Measurements from ENCODE around the gene CD74. TPM values are rescaled to one million over a fixed set of nuclear protein-coding genes. Genes with fewer than 3 reads are reported as not detected.

Gene CD74
- total RNA-seq, 1 donor from 2014 or later = 15.7 TPM

DNA sequence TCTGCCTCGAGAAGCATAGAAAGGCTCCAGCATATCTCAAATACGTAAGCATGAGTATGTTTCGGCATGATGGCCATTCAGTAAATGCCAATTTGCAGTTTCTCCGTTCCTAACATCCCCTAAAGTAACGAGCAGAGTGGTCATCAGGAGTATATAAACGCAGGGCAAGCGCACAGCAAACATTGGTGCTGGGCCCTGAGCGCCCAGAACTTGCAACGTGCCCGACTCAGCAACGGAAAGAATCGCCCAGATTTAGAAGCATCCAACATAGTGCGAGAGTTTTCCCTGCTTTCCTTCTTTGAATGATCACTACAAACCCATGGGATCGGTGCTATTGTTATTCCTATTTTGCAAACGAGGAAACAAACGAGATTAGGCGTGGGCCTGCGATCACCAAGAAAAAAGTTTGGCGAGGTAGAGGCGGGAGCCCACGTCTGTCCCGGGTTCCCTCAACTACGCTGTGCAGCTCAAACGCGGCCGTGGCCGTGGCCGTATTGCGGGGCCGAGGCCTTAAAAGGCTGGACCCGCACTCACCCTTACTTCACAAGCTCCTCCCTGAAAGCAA is 36.3 kb upstream of the CD74 start:
- DNase-seq (ENCODE audit: low read depth) (no peak), FAIRE-seq (no peak)
- Histone ChIP-seq H3K9ac (ENCODE audit: low read length) (peak overlapping the region; percentile 98), H4K20me1 (ENCODE audit: insufficient read depth, low read length) (peaks cover 51% of the 10 kb centered on the region), H3K4me3 (ENCODE audit: insufficient read depth, low read depth, low read length) (peak overlapping the region; percentile 90), H3K4me2 (ENCODE audit: low read length) (peak overlapping the region; percentile 90), H3K9me3 (ENCODE audit: insufficient read depth, low read depth, low read length) (no peaks in the 10 kb centered on the region), H3K4me1 (ENCODE audit: insufficient read depth, low read length) (peaks cover 24% of the 10 kb centered on the region), H2AFZ (ENCODE audit: low read depth, low read length) (peak overlapping the region; percentile 92), H3K36me3 (ENCODE audit: insufficient read depth, low read length) (peaks cover 37% of the 10 kb centered on the region), H3K79me2 (ENCODE audit: insufficient read depth, low read length) (peaks cover 49% of the 10 kb centered on the region), H3K27ac (ENCODE audit: low read depth, low read length) (peak overlapping the region; percentile 99), H3K27me3 (ENCODE audit: insufficient read depth, low read length) (no peaks in the 10 kb centered on the region)
- Mint-ChIP-seq H3K9me3 (ENCODE audit: unreplicated experiment) (peaks cover 2% of the 10 kb centered on the region), H3K27ac (ENCODE audit: unreplicated experiment) (peak overlapping the region; percentile 100), H3K4me3 (ENCODE audit: unreplicated experiment) (peak overlapping the region; percentile 99), H3K36me3 (ENCODE audit: low read depth, unreplicated experiment) (peaks cover 31% of the 10 kb centered on the region), H3K4me1 (ENCODE audit: low read depth, unreplicated experiment) (peaks cover 32% of the 10 kb centered on the region), H3K27me3 (ENCODE audit: low read depth, unreplicated experiment) (no peaks in the 10 kb centered on the region)
- TF ChIP-seq, protein P1, sequence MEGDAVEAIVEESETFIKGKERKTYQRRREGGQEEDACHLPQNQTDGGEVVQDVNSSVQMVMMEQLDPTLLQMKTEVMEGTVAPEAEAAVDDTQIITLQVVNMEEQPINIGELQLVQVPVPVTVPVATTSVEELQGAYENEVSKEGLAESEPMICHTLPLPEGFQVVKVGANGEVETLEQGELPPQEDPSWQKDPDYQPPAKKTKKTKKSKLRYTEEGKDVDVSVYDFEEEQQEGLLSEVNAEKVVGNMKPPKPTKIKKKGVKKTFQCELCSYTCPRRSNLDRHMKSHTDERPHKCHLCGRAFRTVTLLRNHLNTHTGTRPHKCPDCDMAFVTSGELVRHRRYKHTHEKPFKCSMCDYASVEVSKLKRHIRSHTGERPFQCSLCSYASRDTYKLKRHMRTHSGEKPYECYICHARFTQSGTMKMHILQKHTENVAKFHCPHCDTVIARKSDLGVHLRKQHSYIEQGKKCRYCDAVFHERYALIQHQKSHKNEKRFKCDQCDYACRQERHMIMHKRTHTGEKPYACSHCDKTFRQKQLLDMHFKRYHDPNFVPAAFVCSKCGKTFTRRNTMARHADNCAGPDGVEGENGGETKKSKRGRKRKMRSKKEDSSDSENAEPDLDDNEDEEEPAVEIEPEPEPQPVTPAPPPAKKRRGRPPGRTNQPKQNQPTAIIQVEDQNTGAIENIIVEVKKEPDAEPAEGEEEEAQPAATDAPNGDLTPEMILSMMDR (IDR thresholded peaks at IDR 0.05; ENCODE audit: insufficient read depth, low read depth, low read length) = no peak
- TF ChIP-seq EZH2 (IDR thresholded peaks at IDR 0.05; ENCODE audit: insufficient read depth, low read length) = no peak

GRCh38 chr5:150448334-150448733 is 35.6 kb upstream of the CD74 start:
- H3K36me3 ChIP-seq (ENCODE audit: insufficient read depth, low read length) = peaks cover 44% of the 10 kb centered on the region
- FAIRE-seq = no peak
- H4K20me1 ChIP-seq (ENCODE audit: insufficient read depth, low read length) = peaks cover 58% of the 10 kb centered on the region

More at GRCh38 chr5:150448334-150448733, 35.6 kb upstream of the CD74 start:
- Histone ChIP-seq H3K4me1 (ENCODE audit: insufficient read depth, low read length) (peaks cover 24% of the 10 kb centered on the region), H3K4me3 (ENCODE audit: insufficient read depth, low read depth, low read length) (peak overlapping the region; percentile 90), H3K27me3 (ENCODE audit: insufficient read depth, low read length) (no peaks in the 10 kb centered on the region), H3K9me3 (ENCODE audit: insufficient read depth, low read depth, low read length) (no peaks in the 10 kb centered on the region), H2AFZ (ENCODE audit: low read depth, low read length) (no peak overlapping the region), H3K27ac (ENCODE audit: low read depth, low read length) (peak overlapping the region; percentile 99), H3K4me2 (ENCODE audit: low read length) (peak overlapping the region; percentile 90), H3K79me2 (ENCODE audit: insufficient read depth, low read length) (peaks cover 49% of the 10 kb centered on the region), H3K9ac (ENCODE audit: low read length) (peak overlapping the region; percentile 98)
- peaks cover 35% of the 10 kb centered on the region for H3K36me3 Mint-ChIP-seq (ENCODE audit: low read depth, unreplicated experiment)
- peaks cover 32% of the 10 kb centered on the region for H3K4me1 Mint-ChIP-seq (ENCODE audit: low read depth, unreplicated experiment)
- TF ChIP-seq, protein P1 (IDR thresholded peaks at IDR 0.05; ENCODE audit: insufficient read depth, low read depth, low read length) = no peak
- TF ChIP-seq EZH2 (IDR thresholded peaks at IDR 0.05; ENCODE audit: insufficient read depth, low read length) = no peak
- peaks cover 2% of the 10 kb centered on the region for H3K9me3 Mint-ChIP-seq (ENCODE audit: unreplicated experiment)
- H3K4me3 Mint-ChIP-seq (ENCODE audit: unreplicated experiment) = peak overlapping the region; percentile 99
- H3K27me3 Mint-ChIP-seq (ENCODE audit: low read depth, unreplicated experiment) = no peaks in the 10 kb centered on the region
- peak overlapping the region; percentile 100 for H3K27ac Mint-ChIP-seq (ENCODE audit: unreplicated experiment)
- DNase-seq (ENCODE audit: low read depth) = no peak

Measured in astrocyte (in vitro differentiated cells and primary cell).